IMR-90 (cell line): Measurements from ENCODE around the gene PRXL2B. TPM values are rescaled to one million over a fixed set of nuclear protein-coding genes. Genes with fewer than 3 reads are reported as not detected.
"Not testable (repeated sequence)": the region's sequence is repeated elsewhere in the genome, so short reads cannot be mapped to it uniquely, and the experiment has no call there.

Source experiments
- ATAC-seq: fragments of 200-7000 bp; cut with Tn5 transposase; 2 replicates; pipeline ENCODE4 v1.9.1; 2020; ENCODE audit warnings: low read depth, mild to moderate bottlenecking, moderate library complexity
- BruUV-seq: library from RNA; stranded (reverse); fragments of 400-500 nt; replicated peaks from 2 replicates; lab custom pipeline; 2021; lab: Mats Ljungman, UMichigan
- CTCF ChIA-PET: fragments of 300-600 bp; formaldehyde crosslinking; extraction: SDS; loops from one replicate; lab custom pipeline; 2021; ENCODE audit warnings: antibody characterized with exemption; lab: Yijun Ruan, JAX
- POLR2A ChIA-PET: fragments of 300-600 bp; sonication (Branson Sonifier 250); formaldehyde crosslinking; loops from one replicate; lab custom pipeline; 2022; ENCODE audit warnings: antibody characterized with exemption; ENCODE audit not compliant: unreplicated experiment; lab: Charles Lee
- DNase-seq: peaks from one replicate; pipeline ENCODE4 v3.0.0; 2013
- H2AFZ ChIP-seq: replicated peaks from 2 replicates; pipeline ENCODE3; 2013; ENCODE audit warnings: low read length, mild to moderate bottlenecking; ENCODE audit not compliant: poor library complexity
- H2AK5ac ChIP-seq: 2 replicates; pipeline ENCODE4 v1.6.1; 2013; ENCODE audit warnings: low read depth, low read length, inconsistent platforms
- H2AK9ac ChIP-seq: replicated peaks from 2 replicates; pipeline ENCODE3; 2013; ENCODE audit warnings: mild to moderate bottlenecking, low read depth, low read length, moderate library complexity; ENCODE audit not compliant: poor library complexity
- H2BK120ac ChIP-seq: 2 replicates; pipeline ENCODE4 v1.6.1; 2013; ENCODE audit warnings: low read depth, low read length, inconsistent platforms
- H2BK15ac ChIP-seq: 3 replicates; pipeline ENCODE4 v1.6.1; 2013; ENCODE audit warnings: low read depth, low read length, inconsistent platforms
- H2BK20ac ChIP-seq: 2 replicates; pipeline ENCODE4 v1.6.1; 2013; ENCODE audit warnings: low read depth, mild to moderate bottlenecking, inconsistent platforms, low read length, moderate library complexity
- H2BK5ac ChIP-seq: 2 replicates; pipeline ENCODE4 v1.6.1; 2013; ENCODE audit warnings: mild to moderate bottlenecking, low read depth, low read length, inconsistent platforms; ENCODE audit not compliant: poor library complexity, severe bottlenecking
- H3K14ac ChIP-seq: replicated peaks from 2 replicates; pipeline ENCODE4 v1.6.1; 2013; ENCODE audit warnings: low read depth, low read length, inconsistent platforms
- H3K18ac ChIP-seq: 2 replicates; pipeline ENCODE4 v1.6.1; 2013; ENCODE audit warnings: low read depth, low read length, control low read depth
- H3K23ac ChIP-seq: 2 replicates; pipeline ENCODE4 v1.6.1; 2013; ENCODE audit warnings: low read depth, low read length, inconsistent platforms
- H3K27ac ChIP-seq: 2 replicates; pipeline ENCODE4 v1.5.1; 2013; ENCODE audit warnings: mild to moderate bottlenecking, control low read depth, low read length; ENCODE audit not compliant: insufficient read depth
- H3K27me3 ChIP-seq: 2 replicates; pipeline ENCODE4 v1.6.1; 2013; ENCODE audit warnings: low read length; ENCODE audit not compliant: control insufficient read depth, insufficient read depth
- H3K36me3 ChIP-seq: 2 replicates; pipeline ENCODE4 v1.6.1; 2013; ENCODE audit warnings: low read length, mixed read lengths; ENCODE audit not compliant: control insufficient read depth, insufficient read depth
- H3K4ac ChIP-seq: 2 replicates; pipeline ENCODE4 v1.6.1; 2013; ENCODE audit warnings: low read depth, low read length, inconsistent platforms
- H3K4me1 ChIP-seq: 2 replicates; pipeline ENCODE4 v1.6.1; 2013; ENCODE audit warnings: low read length, mixed read lengths; ENCODE audit not compliant: control insufficient read depth, insufficient read depth
- H3K4me2 ChIP-seq: 2 replicates; pipeline ENCODE4 v1.6.1; 2013; ENCODE audit warnings: low read depth, mild to moderate bottlenecking, control low read depth, low read length, moderate library complexity
- H3K4me3 ChIP-seq: 2 replicates; pipeline ENCODE4 v1.5.1; 2013; ENCODE audit warnings: low read depth, mild to moderate bottlenecking, control low read depth, low read length, moderate library complexity; ENCODE audit not compliant: insufficient read depth
- H3K56ac ChIP-seq: 2 replicates; pipeline ENCODE4 v1.6.1; 2013; ENCODE audit warnings: low read length, inconsistent platforms; ENCODE audit not compliant: insufficient read depth; ENCODE audit errors: extremely low read depth
- H3K79me1 ChIP-seq, 2 experiments: 2 replicates each; pipeline ENCODE4 v1.6.1; 2013; ENCODE audit warnings: low read length in 2 of 2, inconsistent platforms in 1 of 2, low read depth in 1 of 2
- H3K9ac ChIP-seq: 2 replicates; pipeline ENCODE4 v1.6.1; 2013; ENCODE audit warnings: low read depth, low read length, control low read depth
- H3K9me1 ChIP-seq: 2 replicates; pipeline ENCODE4 v1.6.1; 2013; ENCODE audit warnings: low read length, inconsistent platforms; ENCODE audit not compliant: insufficient read depth
- H3K9me3 ChIP-seq: 2 replicates; pipeline ENCODE4 v1.6.1; 2013; ENCODE audit warnings: low read length; ENCODE audit not compliant: control insufficient read depth, insufficient read depth
- H4K20me1 ChIP-seq: 2 replicates; pipeline ENCODE4 v1.6.1; 2013; ENCODE audit warnings: low read length, inconsistent platforms; ENCODE audit not compliant: insufficient read depth
- H4K5ac ChIP-seq: 2 replicates; pipeline ENCODE4 v1.6.1; 2013; ENCODE audit warnings: mild to moderate bottlenecking, low read depth, low read length, control low read depth
- H4K8ac ChIP-seq, 2 experiments: 2 replicates each; pipeline ENCODE4 v1.6.1; 2013; ENCODE audit warnings: low read depth in 2 of 2, low read length in 2 of 2, control low read depth in 1 of 2, inconsistent platforms in 1 of 2
- H4K91ac ChIP-seq: 2 replicates; pipeline ENCODE4 v1.6.1; 2013; ENCODE audit warnings: low read depth, low read length, inconsistent platforms; ENCODE audit not compliant: insufficient read depth
- BHLHE40 ChIP-seq: fragments of 150-350 bp; IDR thresholded peaks from 2 replicates; pipeline ENCODE4 v1.6.1; 2016; ENCODE audit warnings: mild to moderate bottlenecking, low read depth, low read length
- WGBS, 2 experiments: methylation state at CpG; one replicate each; pipeline versions ENCODE4 v1.1.5 to v1.1.7; 2013; ENCODE audit warnings: missing lambda C conversion rate in 2 of 2; ENCODE audit not compliant: insufficient read length in 1 of 2; ENCODE audit errors: extremely low coverage in 2 of 2; 5-methylcytosine and 5-hydroxymethylcytosine counted together
- dilution Hi-C: fragments of 300-500 bp; cut with HindIII; formaldehyde crosslinking; loops from one replicate; pipeline ENCODE4 v1.14.3; 2018; ENCODE audit warnings: low sequenced_read_pairs; ENCODE audit not compliant: unreplicated experiment
- in situ Hi-C: fragments of 300-500 bp; cut with MboI; formaldehyde crosslinking; loops from 3 replicates; pipeline ENCODE4 v1.14.3; 2019; ENCODE audit warnings: low sequenced_read_pairs, inconsistent platforms, mixed read lengths
- intact Hi-C: fragments of 100-400 bp; cut with micrococcal nuclease; formaldehyde crosslinking; loops from 2 replicates; pipeline ENCODE4 v1.10.0; 2022
- polyA plus RNA-seq, 3 experiments: library from polyadenylated mRNA; depleted of rRNA; stranded (reverse); fragments of >200 nt; gene quantifications; 2 replicates each; pipeline ENCODE4 v1.2.3, GENCODE V29; 2012; ENCODE audit warnings: low replicate concordance in 1 of 3
- total RNA-seq: library from RNA; depleted of rRNA; stranded (reverse); fragments of >200 nt; gene quantifications from 2 replicates; pipeline ENCODE4 v1.2.3, GENCODE V29; 2012
- TF ChIP-seq, protein P1 (sequence below): fragments of 150-350 bp; IDR thresholded peaks from 2 replicates; pipeline ENCODE4 v1.6.1; 2016; ENCODE audit warnings: low read depth, mild to moderate bottlenecking, low read length, moderate library complexity, borderline replicate concordance

Gene PRXL2B
- total and polyA plus RNA-seq, 2 of the 4 experiments (the other 2 are of a cell fraction) = 10.9 to 22.3 TPM

DNA sequence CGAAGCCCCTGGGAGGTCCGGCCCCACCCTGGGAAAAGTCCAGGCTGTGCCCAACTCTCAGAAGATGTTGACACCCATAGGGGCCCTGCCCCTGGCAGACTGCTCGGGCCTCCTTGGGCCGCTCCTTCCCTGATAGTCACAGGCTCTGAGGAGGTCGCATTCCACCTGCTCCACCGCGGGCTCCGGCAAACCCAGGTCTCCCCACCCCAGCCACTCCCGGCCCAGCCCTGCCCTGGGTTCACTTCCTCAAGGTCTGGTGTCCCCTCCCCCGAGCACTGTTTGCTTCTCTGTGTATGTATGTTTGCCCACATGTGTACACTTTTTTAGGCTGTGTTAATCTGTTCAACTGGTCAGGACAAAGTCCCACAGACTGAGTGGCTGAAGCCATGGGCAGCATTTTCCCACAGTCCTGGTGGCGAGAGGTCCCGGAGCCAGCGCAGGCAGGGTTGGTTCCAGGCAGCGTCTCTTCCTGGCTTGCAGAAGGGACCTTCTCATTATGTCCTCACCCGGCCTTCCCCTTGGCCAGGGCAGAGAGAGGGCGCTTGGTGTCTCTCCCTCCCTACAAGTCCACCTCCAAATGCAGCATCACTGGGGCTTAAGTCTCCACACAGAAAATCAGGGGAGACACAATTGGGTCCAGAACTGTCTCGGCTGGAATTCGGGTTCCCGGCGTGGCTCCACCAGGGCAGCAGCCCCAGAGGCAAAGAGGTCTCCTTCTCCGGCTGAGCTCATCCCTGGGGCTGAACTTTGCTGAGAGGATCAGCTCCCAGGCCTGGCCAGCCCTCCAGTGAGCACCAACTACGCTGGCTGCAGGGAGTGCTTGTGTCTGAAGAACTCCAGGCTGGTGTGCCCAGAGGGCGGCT, 10.5 kb upstream of the PRXL2B start:
- no peak overlapping the region for H3K9ac ChIP-seq
- H3K27me3 ChIP-seq = peaks cover 26% of the 10 kb centered on the region
- ATAC-seq (no peak), DNase-seq (no peak)
- no peak overlapping the region for H3K4me3 ChIP-seq
- no peak overlapping the region for H3K27ac ChIP-seq
- no peak overlapping the region for H3K56ac ChIP-seq
- TF ChIP-seq, protein P1, sequence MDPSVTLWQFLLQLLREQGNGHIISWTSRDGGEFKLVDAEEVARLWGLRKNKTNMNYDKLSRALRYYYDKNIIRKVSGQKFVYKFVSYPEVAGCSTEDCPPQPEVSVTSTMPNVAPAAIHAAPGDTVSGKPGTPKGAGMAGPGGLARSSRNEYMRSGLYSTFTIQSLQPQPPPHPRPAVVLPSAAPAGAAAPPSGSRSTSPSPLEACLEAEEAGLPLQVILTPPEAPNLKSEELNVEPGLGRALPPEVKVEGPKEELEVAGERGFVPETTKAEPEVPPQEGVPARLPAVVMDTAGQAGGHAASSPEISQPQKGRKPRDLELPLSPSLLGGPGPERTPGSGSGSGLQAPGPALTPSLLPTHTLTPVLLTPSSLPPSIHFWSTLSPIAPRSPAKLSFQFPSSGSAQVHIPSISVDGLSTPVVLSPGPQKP = no peak
- no peak for TF ChIP-seq BHLHE40
- H3K23ac ChIP-seq = no peak overlapping the region
- no TSS peak for BruUV-seq
- no peak overlapping the region for H4K91ac ChIP-seq
- no peak overlapping the region for H2AFZ ChIP-seq
- ChIA-PET POLR2A (no interaction called here), CTCF (no interaction called here)
- no peaks in the 10 kb centered on the region for H3K4me1 ChIP-seq
- dilution Hi-C loops (no loop called here), intact Hi-C loops (no loop called here), in situ Hi-C loops (no loop called here)
- H2BK5ac ChIP-seq = no peak overlapping the region
- no peaks in the 10 kb centered on the region for H3K36me3 ChIP-seq
- H2BK120ac ChIP-seq = no peak overlapping the region
- H4K20me1 ChIP-seq = no peaks in the 10 kb centered on the region
- peaks cover 3% of the 10 kb centered on the region for H3K9me3 ChIP-seq
- no peaks in the 10 kb centered on the region for H3K9me1 ChIP-seq
- 85% methylated on average over 7 of the region's 23 CpGs; no CpG with 5 or more reads in 1 of the 2 experiments for WGBS, 2 experiments
- no peak overlapping the region for H2AK5ac ChIP-seq
- no peaks in the 10 kb centered on the region for H3K79me1 ChIP-seq
- no peak overlapping the region for H3K4ac ChIP-seq
- H3K4me2 ChIP-seq = no peak overlapping the region
- H3K14ac ChIP-seq = no peak overlapping the region
- H2AK9ac ChIP-seq = no peak overlapping the region
- H2BK15ac ChIP-seq = no peak overlapping the region
- H3K18ac ChIP-seq = no peak overlapping the region
- no peak overlapping the region for H4K5ac ChIP-seq
- no peak overlapping the region for H2BK20ac ChIP-seq
- no peak overlapping the region for H4K8ac ChIP-seq

DNA sequence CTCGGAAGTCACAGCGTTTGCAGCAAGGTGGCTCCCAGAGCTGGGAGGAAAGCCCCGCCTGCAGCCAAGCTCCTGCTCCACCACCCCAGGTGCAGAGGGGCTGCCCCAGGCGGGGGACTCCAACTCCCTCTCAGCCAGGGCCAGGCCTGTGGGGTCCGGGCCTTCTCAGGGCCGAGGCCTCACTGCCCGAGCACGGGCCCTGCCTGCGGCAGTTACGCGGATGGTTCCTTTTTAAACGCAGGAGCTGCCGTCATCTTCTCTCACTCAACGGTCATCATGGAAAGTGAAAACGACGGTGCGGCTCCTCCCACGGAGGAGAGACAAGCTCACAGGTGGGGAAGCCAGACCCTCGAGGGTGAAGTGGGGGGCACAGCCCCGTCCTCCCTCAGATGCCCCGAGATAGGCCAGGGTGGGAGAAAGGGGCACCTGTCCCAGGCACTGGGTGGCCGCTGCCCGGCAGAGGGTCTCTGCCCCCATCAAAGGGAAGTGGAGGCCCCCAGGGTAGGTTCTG, 9.0 kb upstream of the PRXL2B start:
- DNase-seq, H2BK15ac ChIP-seq, H3K23ac ChIP-seq: not testable (repeated sequence)

More for the DNA sequence above, 9.0 kb upstream of the PRXL2B start:
- H2AFZ ChIP-seq, H3K18ac ChIP-seq, H4K5ac ChIP-seq, in situ Hi-C loops, H3K4ac ChIP-seq, H3K27ac ChIP-seq, ATAC-seq, H3K4me2 ChIP-seq, H3K56ac ChIP-seq, POLR2A ChIA-PET, H2BK20ac ChIP-seq, H3K9me1 ChIP-seq, CTCF ChIA-PET, H4K91ac ChIP-seq, H3K14ac ChIP-seq, H2AK9ac ChIP-seq, H4K20me1 ChIP-seq, H2AK5ac ChIP-seq, H3K9me3 ChIP-seq, H3K79me1 ChIP-seq, H3K9ac ChIP-seq, H3K4me1 ChIP-seq, H3K36me3 ChIP-seq, H2BK120ac ChIP-seq, H2BK5ac ChIP-seq, BruUV-seq, dilution Hi-C loops, H3K4me3 ChIP-seq, intact Hi-C loops, H4K8ac ChIP-seq: not testable (repeated sequence)
- H3K27me3 ChIP-seq = peaks cover 20% of the 10 kb centered on the region
- no CpG with 5 or more reads among the region's 23 CpGs for WGBS, 2 experiments
